Activated CD4-positive, CD25-positive, alpha-beta regulatory T cell treated with anti-CD3 and anti-CD28 coated beads, Interleukin-2, amount 50 U/mL, for 72 hours (primary cell): Measurements from ENCODE around the gene MALRD1.

Experiments used
- DNase-seq: peaks from one replicate; pipeline ENCODE4 v3.0.0; 2021

Gene MALRD1

DNA sequence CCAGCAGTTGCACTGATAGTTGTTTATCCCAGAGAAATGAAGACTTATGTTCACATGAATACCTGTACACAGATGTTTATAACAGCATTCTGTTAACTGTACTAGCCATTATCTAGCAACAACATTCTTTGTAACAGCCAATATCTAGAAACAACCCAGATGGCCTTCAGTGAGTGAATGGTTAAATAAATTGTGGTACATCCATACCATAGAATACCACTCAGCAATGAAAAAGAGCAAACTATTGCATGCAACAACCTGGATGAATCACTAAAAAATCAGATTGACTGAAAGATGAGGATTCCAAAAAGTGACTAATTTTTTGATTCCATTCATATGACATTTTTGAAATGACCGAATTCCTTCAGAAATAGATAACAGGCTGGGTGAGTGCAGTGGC is 360.3 kb downstream of the MALRD1 start:
- DNase-seq, result no peak

DNA sequence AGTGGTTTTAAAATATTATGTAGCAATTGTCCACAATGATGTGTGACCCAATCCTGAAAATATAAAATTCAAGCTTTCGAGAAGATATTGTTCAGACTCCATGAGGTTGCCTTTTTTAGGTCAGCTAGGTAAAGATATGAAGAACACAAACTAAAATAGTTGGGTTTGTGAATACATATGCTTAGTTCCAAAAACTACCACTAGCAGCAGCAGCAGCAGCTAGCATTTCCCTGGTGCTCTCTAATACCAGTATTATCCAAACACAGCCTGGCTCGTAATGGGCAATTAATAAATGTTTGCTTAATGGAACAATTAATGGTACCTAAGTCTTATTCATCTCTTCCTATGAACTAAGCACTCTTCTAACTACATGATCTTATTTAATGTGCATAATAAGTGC is 362.5 kb downstream of the MALRD1 start:
- no peak for DNase-seq

DNA sequence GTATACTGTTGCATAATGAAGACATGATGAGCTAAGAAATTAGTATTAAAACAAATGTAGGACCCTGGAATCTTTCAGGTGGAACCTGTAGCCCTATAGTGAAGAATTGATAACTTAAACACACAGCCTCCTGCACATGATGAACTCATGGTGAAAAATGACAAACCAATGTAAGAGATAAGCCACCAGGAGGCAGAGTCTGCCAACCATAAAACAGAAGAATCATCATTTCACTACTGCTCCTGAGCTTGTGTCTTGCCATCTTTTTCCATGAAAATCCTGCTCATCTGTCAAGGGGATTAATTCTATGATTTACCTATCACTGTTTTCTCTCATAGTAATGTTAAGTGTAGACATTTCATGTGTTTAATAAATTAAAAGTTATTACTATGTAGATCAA is 363.9 kb downstream of the MALRD1 start:
- DNase-seq, result no peak

DNA sequence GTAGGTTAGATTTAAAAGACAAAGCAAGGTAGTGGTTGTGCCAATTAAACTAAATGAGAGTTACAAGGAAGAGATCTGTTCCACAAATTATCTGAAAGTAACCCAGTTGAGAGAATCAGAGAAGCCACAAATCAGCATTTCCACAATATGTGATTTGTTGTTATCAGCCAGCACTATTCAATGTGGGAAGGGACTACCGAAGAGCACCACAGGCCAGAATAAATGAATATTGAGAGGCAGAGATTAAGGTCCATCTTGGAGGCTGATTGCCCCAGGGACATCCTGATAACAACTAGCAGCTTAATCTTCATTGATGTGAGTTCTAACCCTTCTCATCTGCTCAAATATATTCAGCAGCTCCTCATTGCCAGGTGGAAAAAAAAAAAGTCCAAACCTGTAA is 367.6 kb downstream of the MALRD1 start:
- DNase-seq, result no peak

DNA sequence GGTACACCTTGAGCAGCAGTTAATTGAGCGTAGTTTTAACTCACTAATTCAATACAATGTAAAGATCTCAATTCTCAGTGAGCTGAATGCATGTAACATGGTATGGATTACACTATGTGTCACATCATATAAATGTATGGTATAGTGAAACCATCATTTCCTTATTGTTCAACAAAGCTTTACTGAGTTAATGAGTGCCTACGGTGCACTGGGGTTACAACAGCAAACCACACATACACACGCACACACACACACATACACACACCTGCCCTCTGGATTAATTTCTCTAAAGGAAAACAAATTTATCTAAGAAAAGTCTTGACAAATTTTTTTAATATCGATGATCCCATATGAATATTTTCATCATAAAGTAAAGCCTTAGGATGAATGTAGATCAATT is 369.1 kb downstream of the MALRD1 start:
- no peak for DNase-seq

DNA sequence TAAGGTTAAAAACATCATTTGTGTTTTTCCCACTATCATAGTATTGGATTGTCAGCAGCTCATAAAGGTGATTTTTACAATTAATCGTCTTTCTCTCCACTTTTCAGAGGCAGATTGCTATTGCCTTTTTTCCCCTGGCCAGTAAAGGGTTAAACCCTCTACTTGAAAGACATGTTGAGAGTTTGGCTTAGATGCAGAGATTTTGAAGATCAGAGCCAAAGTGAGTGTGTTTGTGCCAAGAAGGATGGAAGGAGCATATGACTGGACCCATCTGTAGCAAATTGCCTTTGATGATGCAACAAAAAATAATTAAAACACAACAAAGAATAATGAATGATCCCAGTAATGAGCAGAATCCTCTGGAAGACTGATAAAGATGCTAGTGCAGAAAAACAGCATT is 373.1 kb downstream of the MALRD1 start:
- no peak for DNase-seq

DNA sequence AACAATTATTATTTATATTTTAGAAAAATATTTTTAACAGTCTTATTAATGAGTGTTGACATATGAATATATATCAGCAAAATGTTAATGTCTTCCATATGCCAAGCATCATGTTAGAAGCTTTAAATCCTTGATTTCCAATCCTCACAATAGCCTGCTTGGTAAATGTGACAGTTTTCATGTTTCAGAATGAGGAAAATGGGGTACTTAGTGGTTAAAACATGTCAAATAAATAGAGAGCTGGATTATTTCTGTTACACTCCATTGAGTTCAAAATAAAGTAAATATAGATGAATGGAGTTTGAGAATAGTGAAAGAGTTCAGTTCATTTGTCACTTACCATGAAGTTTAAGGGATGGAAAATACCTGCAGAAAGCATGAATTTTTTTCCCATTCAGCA is 377.4 kb downstream of the MALRD1 start:
- no peak for DNase-seq

DNA sequence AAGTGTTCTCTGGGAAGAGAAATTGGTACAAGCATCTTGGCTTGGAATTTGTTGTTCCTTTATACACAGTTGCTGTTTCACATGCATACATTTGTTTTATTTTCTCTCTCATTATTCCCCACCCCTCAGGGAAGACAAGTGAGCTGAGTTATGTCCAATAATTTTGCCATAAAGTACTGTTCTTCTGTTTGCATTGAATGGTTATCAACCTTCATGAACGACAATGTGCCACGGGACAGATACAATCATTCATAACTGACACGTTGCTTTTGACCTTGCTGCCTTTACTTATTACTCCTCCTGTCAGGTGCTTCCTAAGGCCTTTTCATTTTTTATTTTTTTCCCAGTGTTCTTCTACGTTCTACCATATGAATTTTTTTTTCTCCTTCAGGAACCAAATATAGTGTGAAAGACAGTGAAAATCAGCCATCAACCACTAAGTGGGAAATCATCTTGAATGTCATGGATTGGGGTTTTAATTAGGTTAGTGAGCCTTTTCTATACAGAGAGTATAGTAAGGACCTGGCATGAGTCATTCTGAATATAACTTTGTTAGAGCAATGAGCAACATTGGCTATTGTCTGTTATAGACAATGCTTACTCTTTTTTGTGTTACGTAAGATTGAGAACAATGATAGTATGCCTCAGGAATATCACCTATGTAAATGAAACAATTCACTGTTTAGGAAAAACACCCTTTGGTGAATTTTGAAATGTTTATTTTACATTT is 383.2 kb downstream of the MALRD1 start:
- no peak for DNase-seq

DNA sequence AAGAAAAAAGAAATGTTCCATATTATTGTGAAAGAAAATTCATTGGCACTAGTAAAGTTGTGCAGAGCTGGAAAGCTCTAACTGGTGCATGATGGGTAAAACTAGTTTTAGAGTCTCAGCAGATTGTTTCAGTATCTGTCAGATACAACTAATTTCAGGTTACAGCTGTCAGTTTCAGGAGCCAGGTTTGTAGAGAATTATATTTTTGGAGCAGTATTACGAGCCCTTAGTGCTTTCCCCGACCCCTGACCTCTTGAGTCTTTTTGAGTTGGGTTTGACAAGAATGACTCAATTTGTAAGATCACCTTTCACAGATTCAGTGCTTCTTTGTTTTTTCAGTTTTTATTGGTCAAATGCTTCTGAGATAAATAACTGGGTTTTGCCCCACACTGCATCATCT is 401.3 kb downstream of the MALRD1 start:
- no peak for DNase-seq

DNA sequence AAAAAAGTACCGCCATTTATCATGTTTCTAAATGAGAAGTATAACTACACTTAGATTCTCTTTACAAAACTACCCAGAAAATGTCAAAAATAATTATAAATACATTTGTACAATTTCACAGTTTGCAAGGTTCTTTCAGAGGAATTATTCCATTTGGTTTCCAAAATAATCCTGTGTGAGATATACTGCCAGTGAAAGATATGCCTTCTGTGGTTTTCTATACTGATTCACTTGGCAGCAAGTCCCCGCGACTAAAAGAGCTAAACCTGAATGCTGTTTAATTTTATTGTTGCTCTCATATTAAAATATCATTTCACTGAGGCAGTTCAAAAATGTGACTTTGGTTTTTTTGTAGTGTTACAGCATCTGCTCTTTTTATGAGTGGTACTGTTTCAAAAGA is 402.8 kb downstream of the MALRD1 start:
- no peak for DNase-seq

DNA sequence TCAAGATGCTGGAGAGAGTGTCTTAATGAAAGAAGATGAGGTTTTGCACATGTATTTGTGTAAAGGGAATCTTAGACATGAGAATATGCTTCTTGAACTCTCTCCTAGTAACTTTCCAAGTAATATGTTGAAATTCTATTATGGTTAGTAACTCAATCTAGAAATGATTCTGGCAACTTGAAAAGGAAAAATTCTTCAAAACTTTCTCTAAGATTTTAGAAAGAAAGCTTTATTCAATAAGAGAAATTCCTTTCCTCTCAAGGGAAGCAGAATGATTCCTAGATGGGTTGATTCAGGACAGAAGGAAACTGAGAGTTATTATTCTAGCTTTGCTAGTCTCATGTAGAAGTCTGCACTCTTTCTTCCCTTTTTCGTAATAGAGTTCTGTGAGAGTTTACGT is 403.3 kb downstream of the MALRD1 start:
- DNase-seq, result no peak

DNA sequence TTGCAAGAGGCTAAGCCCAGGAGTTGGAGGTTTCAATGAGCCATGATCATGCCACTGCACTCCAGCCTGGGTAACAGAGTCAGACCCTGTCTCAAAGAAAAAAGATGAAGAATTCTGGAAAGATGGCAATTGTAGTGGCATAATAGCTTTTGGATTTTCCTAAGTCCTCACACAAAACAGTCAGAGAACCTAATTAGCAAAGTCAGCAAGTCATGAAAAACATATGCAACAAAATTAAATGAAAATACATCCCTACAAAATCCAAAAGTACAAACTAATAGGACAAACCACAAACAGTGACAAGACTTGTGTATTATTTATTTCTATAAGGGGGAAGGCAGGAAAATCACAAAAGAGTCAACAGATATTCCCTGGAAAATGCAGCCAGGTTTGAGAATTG is 405.4 kb downstream of the MALRD1 start:
- no peak for DNase-seq

DNA sequence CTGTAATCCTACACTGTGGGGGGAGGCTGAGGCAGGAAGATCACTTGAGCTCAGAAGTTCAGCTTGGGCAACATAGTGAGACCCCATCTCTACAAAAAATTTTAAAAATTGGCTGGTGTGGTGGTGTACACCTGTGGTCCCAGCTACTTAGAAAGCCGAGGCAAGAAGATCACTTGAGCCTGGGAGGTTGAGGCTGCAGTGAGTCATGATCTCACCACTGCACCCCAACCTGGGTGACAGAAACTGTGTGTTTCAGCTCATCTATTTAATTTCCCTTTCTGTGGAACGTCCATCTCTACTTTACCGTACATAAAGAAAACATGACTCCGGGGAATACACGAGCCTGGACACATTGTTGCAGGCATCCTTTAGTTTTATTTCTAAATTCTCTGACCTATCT is 413.0 kb downstream of the MALRD1 start:
- DNase-seq, result no peak

DNA sequence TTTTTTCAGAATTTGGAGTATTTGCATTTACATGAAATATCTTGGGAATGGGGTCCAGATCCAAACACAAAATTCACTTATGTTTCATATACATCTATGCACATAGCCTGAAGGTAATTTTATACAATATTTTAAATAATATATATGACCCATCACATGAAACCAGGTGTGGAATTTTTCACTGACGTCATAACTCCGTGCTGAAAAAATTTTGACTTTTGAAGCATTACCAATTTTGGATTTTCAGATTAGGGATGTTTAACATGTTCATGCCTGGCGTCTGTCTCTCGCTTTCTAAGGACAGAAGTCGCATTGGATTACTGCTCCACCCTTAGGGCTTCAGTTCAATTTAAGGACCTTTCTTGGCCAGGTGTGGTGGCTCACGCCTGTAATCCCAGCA is 418.1 kb downstream of the MALRD1 start:
- DNase-seq, result no peak

DNA sequence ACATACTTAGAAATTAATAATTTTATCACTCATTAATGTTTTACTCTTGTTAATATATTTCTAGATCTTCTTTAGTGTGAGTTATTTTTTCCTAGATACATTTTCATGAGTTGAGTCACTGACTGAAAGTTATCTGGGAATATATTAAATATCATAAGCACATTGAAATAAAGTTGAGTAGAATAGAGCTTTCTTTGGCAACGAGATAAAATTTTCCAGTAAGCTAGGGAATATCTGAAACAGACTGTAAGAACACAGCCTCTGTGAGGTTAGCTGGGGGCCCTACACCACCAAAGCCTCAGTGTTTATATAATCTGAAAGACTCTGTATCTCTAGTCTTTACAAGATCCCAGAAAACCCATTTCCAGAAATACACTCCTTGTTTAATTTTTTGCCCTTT is 419.8 kb downstream of the MALRD1 start:
- no peak for DNase-seq

DNA sequence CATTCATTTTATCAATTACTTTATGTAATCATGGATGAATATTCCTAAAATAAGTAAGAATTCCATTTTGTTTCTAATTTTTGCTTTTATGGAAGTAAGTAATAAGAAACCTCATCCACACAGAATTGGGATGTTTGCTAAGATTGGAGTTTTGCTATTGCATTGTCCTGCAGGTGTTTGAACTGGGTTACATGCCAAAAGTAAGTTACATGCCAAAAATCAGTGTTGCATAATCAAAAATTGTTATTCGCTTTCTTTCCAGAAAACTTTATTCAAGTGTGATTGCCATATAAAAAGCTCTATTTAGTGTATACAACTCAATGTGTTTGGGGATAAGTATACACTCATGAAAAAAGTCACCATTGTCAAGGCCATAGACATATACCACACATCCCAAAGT is 420.9 kb downstream of the MALRD1 start:
- no peak for DNase-seq

DNA sequence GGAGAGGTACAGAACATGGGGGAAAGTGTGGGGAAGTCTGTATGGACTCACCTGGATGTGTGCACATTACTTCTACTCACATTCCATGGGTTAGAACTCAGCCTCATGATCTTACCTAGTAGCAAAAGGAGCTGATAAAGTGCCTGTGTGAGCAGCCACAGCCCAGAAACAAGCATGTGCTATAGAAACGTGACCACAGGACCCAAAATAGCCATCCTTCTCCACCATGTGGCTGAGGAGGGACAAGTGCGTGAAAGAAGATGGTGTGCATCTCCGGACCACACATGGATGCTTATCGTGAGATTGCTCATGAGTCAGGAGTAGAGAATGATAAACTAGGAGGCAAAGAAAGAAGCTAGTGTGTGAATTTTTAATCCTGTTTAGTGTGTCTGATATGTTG is 431.3 kb downstream of the MALRD1 start:
- DNase-seq, result no peak

DNA sequence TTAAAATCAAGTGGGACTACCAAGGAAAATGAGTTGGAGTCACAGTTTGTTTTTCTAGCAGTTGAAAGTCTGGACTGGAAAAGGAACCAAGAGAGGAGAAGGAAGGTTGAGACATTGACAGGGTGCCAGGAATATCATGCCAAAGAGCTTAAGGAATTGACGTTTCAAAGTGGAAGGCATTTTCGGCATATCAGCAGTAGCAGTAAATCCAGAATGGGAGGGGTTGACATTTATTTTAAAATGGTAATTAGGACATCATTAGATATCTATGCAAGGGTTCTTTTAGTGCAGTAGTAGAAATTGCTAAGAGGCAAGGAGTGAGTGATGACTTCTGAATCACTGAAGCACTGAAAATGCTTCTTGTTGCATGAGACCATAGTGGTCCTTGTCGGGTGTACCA is 431.8 kb downstream of the MALRD1 start:
- DNase-seq, result no peak

DNA sequence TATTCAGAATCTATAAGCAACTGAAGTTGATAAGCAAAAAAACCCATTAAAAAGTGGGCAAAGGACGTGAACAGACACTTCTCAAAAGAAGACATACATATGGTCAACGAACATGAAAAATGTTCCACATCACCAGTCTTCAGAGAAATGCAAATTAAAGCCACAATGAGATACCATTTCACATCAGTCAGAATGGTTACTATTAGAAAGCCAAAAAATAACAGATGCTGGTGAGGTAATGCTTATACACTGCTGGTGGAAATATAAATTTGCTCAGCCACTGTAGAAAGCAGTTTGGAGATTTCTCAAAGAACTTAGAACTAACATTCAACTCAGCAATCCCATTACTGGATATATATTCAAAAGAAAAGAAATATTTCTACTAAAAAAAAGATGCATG is 434.8 kb downstream of the MALRD1 start:
- no peak for DNase-seq

DNA sequence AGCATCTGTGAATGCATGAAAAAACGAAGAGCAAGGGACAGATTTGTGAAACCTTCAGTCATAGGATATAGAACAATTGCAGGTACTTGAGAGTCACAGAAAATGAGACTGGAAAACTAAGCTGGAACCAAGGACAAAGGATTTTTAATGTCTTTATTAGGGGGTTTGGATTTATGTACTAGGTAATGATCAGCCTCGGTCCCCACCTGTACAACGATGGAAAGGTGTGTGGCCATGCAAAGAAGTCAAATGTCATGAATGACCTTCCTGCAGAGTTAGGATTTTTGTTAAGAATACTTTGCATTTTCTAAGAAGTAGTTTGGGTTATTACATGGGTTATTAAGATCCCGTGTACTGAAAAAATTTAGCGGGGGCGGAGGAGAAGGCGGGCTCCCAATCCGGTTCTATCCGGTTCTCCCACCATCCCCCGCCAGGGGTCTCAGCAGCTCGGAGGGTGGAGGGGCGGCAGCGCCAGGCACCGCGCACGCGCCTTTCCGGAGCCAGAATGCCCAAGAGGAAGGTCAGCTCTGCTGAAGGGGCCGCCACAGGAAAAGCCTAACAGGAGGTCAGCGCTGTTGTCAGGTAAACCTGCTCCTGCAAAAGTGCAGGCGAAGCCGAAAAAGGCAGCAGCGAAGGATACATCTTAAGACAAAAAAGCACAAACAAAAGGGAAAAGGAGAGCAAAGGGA is 440.1 kb downstream of the MALRD1 start:
- no peak for DNase-seq

DNA sequence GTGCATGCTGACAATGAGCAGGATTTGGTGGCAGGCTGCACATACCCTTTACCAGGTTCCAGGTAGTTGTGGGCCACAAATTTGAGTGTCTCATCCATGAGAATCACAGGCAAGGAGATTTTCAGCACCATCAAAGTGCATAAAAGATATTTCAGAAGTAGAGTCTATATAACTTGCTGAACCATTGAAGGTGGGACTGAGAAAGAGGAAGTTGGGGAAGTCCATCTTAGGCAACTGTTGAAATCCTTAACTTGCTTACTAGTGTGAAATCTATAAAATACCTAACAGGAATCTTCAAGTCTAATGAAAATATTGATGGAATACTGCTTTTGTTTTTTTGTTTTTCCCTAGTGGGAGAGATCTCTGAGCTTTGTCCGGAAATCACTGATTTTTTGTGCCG is 442.6 kb downstream of the MALRD1 start:
- DNase-seq, result no peak

DNA sequence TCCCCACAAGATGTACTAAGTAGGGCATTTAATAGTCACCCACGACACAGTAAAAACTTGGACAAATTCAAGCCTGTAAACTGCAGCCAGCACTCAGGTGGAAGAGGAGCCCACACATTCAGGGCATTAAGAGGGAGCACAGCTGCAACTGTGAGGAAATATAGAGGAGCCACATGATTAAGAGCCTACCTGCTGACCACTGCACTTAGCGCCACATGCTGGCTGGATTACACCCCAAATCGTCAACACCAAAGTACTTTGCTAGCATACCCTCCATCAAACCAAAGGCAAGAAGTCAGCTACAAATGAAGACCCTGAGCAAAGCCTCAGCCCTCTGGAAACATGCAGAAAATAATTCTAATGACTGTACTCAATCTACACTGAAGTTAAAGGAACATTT is 445.3 kb downstream of the MALRD1 start:
- no peak for DNase-seq

DNA sequence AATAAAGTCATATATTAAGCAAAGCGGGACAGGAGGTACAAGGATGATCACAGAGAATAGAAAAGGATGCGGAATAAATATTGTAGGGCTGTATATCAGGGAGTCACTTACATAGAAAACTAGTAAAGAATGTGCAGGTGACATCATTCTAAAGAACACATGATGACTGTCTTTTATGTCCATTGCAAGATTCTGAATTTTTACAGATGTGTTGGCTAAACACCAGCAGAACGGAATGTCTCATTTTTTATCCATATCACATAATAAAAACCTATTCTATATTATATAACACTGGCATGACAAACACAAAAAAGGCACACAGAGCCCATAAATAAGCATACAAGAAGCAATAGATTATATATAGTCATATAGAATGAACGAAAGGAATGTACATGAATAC is 448.4 kb downstream of the MALRD1 start:
- DNase-seq, result no peak

DNA sequence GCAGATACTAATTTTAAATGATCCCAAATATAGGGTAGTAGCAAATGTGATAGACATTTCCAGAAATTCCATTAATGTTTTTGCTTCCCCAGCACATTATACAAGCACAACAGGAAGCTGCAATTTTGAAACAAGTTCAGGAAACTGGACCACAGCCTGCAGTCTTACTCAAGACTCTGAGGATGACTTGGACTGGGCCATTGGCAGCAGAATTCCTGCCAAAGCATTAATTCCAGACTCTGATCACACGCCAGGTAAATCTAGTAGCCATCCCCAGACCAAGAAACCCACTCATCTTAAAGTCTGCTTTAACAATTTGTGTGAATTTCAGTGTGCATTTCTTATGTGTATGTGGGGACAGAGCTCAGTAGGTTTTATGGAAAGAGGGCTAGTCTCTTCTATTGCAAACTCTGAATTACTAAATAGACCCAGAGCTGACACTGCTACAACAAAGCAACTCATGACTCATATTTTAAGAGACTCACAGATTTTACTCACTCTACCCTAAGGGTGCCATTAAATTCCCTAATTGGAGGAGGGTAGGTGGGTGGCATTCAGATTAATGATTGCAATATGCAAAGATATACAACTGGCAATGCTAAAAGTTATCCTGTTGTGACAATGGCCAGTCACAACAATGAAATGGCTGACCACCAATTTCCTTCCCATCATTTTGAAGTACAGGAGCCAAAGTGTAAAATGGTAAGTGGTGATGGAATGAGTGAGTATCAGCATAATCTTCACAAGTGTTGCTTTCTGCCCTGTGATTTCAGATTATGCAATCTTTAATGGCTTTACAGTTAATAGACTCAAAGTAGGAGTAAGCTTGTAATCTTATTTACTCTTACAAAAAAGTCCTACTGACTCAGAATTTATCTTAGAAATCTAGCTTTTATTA is 450.0 kb downstream of the MALRD1 start:
- DNase-seq, result no peak
